ENCODE measurements around the gene SPATA31D3.
"Not testable (repeated sequence)": the region's sequence is repeated elsewhere in the genome, so short reads cannot be mapped to it uniquely, and the experiment has no call there.

Gene SPATA31D3

DNA sequence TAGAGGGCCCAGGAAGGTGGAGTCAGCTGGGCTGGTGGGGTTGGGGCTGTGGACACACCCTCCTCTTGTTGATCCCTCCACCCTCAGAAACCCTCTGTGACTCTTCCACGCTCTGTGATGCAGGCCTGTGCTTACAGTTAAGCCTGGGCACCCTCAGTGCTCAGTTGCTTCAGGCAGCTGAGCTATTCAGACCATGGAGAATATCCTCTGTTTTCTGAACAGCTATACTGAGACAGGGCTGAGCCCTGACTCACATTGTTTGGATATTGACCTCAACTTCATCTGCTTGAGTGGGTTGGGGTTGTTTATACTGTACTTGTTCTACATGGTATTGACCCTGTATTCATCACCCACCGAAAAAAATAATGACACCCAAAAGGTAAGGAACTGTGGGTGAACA is at the start of gene SPATA31D3:
TSS of gene SPATA31D3 (plus strand) at position 108 of the 400 bp plus-strand sequence. CDS start at position 194, 86 bp downstream.
- not testable (repeated sequence) for H3K27ac ChIP-seq (ENCODE audit: low read depth, low read length); H2AFZ ChIP-seq (ENCODE audit: low read length, unreplicated experiment); H3K36me3 ChIP-seq (ENCODE audit: insufficient read depth, low read length); H3K79me2 ChIP-seq (ENCODE audit: control insufficient read depth, insufficient read depth, low read length, unreplicated experiment); H3K27me3 ChIP-seq (ENCODE audit: insufficient read depth, low read length); H3K4me3 ChIP-seq (ENCODE audit: low read depth, low read length); H3K4me1 ChIP-seq (ENCODE audit: control insufficient read depth, insufficient read depth, low read length, unreplicated experiment)

DNA sequence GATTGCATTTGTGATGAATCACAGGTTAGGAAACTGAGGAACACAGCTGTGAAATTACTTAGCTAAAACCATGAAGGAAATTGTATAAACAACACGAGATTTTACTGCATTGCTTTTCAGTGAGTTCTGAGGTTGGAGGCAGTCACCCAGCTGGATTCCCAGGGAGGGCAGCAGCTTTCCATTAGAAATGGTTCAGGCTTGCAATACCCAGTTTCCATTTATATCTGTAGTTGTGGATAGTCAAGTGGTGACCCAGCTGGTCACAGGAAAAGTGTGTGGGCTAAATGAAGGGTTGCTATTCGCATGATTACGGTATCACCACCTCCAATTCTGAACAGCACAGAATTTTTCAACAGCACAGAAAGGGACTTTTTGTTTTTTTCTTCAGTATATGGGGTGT is 49.4 kb upstream of the SPATA31D3 start:
- H2AFZ ChIP-seq (ENCODE audit: low read length, unreplicated experiment) = no peak overlapping the region
- H3K27ac ChIP-seq (ENCODE audit: low read depth, low read length) = no peak overlapping the region
- no peaks in the 10 kb centered on the region for H3K4me1 ChIP-seq (ENCODE audit: control insufficient read depth, insufficient read depth, low read length, unreplicated experiment)
- H3K36me3 ChIP-seq (ENCODE audit: insufficient read depth, low read length) = no peaks in the 10 kb centered on the region
- no peaks in the 10 kb centered on the region for H3K27me3 ChIP-seq (ENCODE audit: insufficient read depth, low read length)
- no peaks in the 10 kb centered on the region for H3K79me2 ChIP-seq (ENCODE audit: control insufficient read depth, insufficient read depth, low read length, unreplicated experiment)
- H3K4me3 ChIP-seq (ENCODE audit: low read depth, low read length) = no peak overlapping the region

DNA sequence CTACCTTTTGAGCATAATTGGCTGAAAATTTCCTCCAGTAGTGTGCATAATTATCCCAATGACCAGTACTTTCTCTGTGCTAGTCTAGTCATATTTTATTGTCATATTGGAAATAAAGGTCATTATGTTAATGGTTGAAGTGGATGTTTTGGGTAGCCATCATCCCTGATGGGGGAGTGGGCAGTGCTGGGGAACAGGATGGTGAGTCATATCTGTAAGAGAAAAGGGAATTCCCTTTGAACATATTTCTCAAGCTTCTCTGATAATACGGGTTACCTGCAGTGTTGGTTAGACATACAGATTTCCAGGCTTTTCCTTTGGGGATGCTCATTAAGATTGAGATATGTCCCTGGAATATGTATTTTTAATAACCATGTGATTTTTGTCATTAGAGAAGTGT is 48.4 kb upstream of the SPATA31D3 start:
- no peaks in the 10 kb centered on the region for H3K4me1 ChIP-seq (ENCODE audit: control insufficient read depth, insufficient read depth, low read length, unreplicated experiment)
- no peak overlapping the region for H3K27ac ChIP-seq (ENCODE audit: low read depth, low read length)
- no peak overlapping the region for H2AFZ ChIP-seq (ENCODE audit: low read length, unreplicated experiment)
- no peak overlapping the region for H3K4me3 ChIP-seq (ENCODE audit: low read depth, low read length)
- H3K79me2 ChIP-seq (ENCODE audit: control insufficient read depth, insufficient read depth, low read length, unreplicated experiment) = no peaks in the 10 kb centered on the region
- H3K36me3 ChIP-seq (ENCODE audit: insufficient read depth, low read length) = no peaks in the 10 kb centered on the region
- no peaks in the 10 kb centered on the region for H3K27me3 ChIP-seq (ENCODE audit: insufficient read depth, low read length)

DNA sequence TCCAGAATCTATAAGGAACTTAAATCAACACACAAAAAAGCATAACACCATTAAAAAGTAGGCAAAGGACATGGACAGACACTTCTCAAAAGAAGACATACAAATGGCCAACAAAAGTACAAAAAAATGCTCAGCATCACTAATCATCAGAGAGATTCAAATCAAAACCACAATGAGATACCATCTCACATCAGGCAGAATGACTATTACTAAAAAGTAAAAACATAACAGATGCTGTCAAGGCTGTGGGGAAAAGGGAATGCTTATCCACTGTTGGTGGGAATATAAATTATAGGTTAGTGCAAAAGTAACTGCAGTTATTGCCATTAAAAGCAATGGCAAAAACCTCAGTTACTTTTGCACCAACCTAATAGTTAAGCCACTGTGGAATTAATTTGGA is 47.2 kb upstream of the SPATA31D3 start:
- H3K4me3 ChIP-seq (ENCODE audit: low read depth, low read length) = no peak overlapping the region
- no peaks in the 10 kb centered on the region for H3K27me3 ChIP-seq (ENCODE audit: insufficient read depth, low read length)
- H3K4me1 ChIP-seq (ENCODE audit: control insufficient read depth, insufficient read depth, low read length, unreplicated experiment) = no peaks in the 10 kb centered on the region
- H3K27ac ChIP-seq (ENCODE audit: low read depth, low read length) = no peak overlapping the region
- H3K36me3 ChIP-seq (ENCODE audit: insufficient read depth, low read length) = no peaks in the 10 kb centered on the region
- H3K79me2 ChIP-seq (ENCODE audit: control insufficient read depth, insufficient read depth, low read length, unreplicated experiment) = no peaks in the 10 kb centered on the region
- no peak overlapping the region for H2AFZ ChIP-seq (ENCODE audit: low read length, unreplicated experiment)

DNA sequence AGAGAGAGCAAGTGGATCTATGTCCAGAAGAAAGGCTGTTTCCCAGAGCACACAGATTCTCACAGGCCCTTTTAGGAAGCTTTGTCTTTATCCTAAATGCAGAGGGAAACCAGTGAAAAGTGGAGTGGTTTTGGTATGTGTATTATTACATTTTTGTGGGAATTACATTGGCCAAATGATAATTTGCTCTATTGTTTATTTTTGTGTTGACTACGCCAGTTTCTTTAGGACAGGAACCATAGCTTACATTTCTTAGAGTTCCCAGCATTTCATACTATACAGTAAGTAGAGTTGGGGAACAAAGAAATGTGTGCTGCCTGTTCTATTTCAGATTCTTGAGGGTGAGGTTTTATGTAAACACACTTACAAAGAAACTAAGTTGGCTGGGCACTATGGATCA is 44.4 kb upstream of the SPATA31D3 start:
- Histone ChIP-seq H2AFZ (ENCODE audit: low read length, unreplicated experiment) (no peak overlapping the region), H3K27me3 (ENCODE audit: insufficient read depth, low read length) (no peaks in the 10 kb centered on the region), H3K4me3 (ENCODE audit: low read depth, low read length) (no peak overlapping the region), H3K79me2 (ENCODE audit: control insufficient read depth, insufficient read depth, low read length, unreplicated experiment) (no peaks in the 10 kb centered on the region), H3K4me1 (ENCODE audit: control insufficient read depth, insufficient read depth, low read length, unreplicated experiment) (no peaks in the 10 kb centered on the region), H3K36me3 (ENCODE audit: insufficient read depth, low read length) (no peaks in the 10 kb centered on the region), H3K27ac (ENCODE audit: low read depth, low read length) (no peak overlapping the region)

DNA sequence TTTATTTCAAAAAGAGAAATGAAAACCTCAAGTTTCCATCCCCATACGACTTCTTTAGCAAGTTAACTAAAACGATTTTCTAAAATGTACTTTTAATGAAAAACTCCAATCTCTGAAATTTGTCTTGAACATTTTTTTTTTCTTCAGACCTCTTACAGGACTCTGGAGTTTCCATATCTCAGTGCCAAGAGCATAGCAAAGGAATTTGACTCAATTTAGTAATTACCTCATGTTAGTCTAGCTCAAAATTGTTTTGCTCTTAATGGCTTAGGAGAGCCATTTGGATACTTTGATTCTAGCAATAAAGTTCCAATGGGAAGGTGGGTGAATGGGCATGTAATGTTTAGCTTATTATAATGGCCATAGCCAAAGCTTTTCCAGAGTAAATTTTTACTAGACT is 41.1 kb upstream of the SPATA31D3 start:
- Histone ChIP-seq H3K79me2 (ENCODE audit: control insufficient read depth, insufficient read depth, low read length, unreplicated experiment) (no peaks in the 10 kb centered on the region), H3K4me1 (ENCODE audit: control insufficient read depth, insufficient read depth, low read length, unreplicated experiment) (no peaks in the 10 kb centered on the region), H3K4me3 (ENCODE audit: low read depth, low read length) (no peak overlapping the region), H3K27ac (ENCODE audit: low read depth, low read length) (no peak overlapping the region), H3K27me3 (ENCODE audit: insufficient read depth, low read length) (no peaks in the 10 kb centered on the region), H3K36me3 (ENCODE audit: insufficient read depth, low read length) (no peaks in the 10 kb centered on the region), H2AFZ (ENCODE audit: low read length, unreplicated experiment) (no peak overlapping the region)

DNA sequence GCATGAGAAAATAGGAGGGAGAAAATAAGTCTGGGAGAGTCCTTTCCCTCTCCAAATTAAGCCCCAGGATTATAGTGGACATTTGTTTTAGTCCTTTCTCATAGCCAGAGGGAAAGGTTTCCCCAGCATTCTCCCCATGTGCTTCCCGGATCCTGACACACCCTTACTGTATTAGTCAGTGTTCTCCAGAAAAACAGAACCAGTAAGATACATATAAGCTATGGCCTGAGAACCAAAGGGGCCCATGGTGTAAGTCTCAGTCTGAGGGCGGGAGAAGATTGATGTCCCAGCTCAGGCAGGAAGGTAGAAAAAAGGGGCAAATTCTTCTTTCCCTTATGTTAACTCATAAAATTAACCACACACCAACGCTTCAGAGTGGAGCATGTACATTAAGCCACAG is 40.7 kb upstream of the SPATA31D3 start:
- Histone ChIP-seq H3K27me3 (ENCODE audit: insufficient read depth, low read length) (no peaks in the 10 kb centered on the region), H3K4me3 (ENCODE audit: low read depth, low read length) (no peak overlapping the region), H3K79me2 (ENCODE audit: control insufficient read depth, insufficient read depth, low read length, unreplicated experiment) (no peaks in the 10 kb centered on the region), H3K4me1 (ENCODE audit: control insufficient read depth, insufficient read depth, low read length, unreplicated experiment) (no peaks in the 10 kb centered on the region), H3K36me3 (ENCODE audit: insufficient read depth, low read length) (no peaks in the 10 kb centered on the region), H2AFZ (ENCODE audit: low read length, unreplicated experiment) (no peak overlapping the region), H3K27ac (ENCODE audit: low read depth, low read length) (no peak overlapping the region)

DNA sequence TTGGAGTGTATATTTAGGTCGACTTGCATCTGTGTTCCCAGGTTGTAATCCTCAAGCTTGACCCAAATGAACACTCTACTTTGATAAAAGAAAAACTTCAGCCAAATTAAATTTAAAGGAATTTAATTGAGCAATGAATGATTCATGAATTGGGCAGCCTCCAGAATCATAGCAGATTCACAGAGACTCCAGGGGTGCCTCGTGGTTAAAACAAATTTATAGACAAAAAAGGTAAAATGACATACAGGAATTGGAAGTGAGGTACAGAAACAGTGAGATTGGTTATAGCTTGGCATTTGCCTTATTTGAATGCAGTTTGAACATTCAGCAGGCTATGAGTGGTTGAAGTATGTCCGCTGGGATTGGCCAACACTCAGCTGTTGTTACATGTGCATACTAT is 36.6 kb upstream of the SPATA31D3 start:
- Histone ChIP-seq H3K4me3 (ENCODE audit: low read depth, low read length) (no peak overlapping the region), H2AFZ (ENCODE audit: low read length, unreplicated experiment) (no peak overlapping the region)

DNA sequence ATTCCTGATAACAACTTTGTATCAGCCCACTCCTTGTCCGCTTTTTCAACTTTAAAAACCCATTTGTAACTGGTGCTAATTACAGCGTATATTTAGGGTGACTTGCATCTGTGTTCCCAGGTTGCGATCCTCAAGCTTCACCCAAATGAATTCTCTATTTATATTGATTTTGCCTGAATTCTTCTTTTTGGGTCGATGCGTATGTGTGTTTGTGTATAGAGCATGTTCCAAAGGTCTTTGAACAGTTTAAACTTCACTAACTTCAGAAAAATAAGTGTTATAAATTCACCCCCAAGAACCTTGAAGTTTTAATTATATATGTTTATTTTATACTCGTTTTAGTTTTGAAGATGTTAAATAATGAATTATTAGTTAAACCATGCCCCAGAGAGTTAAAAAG is 31.2 kb upstream of the SPATA31D3 start:
- Histone ChIP-seq H2AFZ (ENCODE audit: low read length, unreplicated experiment) (no peak overlapping the region), H3K27ac (ENCODE audit: low read depth, low read length) (no peak overlapping the region), H3K27me3 (ENCODE audit: insufficient read depth, low read length) (no peaks in the 10 kb centered on the region), H3K79me2 (ENCODE audit: control insufficient read depth, insufficient read depth, low read length, unreplicated experiment) (no peaks in the 10 kb centered on the region), H3K36me3 (ENCODE audit: insufficient read depth, low read length) (no peaks in the 10 kb centered on the region), H3K4me1 (ENCODE audit: control insufficient read depth, insufficient read depth, low read length, unreplicated experiment) (no peaks in the 10 kb centered on the region), H3K4me3 (ENCODE audit: low read depth, low read length) (no peak overlapping the region)

More for the DNA sequence above, 36.6 kb upstream of the SPATA31D3 start:
- H3K27ac ChIP-seq (ENCODE audit: low read depth, low read length) = no peak overlapping the region
- no peaks in the 10 kb centered on the region for H3K36me3 ChIP-seq (ENCODE audit: insufficient read depth, low read length)
- no peaks in the 10 kb centered on the region for H3K79me2 ChIP-seq (ENCODE audit: control insufficient read depth, insufficient read depth, low read length, unreplicated experiment)
- no peaks in the 10 kb centered on the region for H3K27me3 ChIP-seq (ENCODE audit: insufficient read depth, low read length)
- no peaks in the 10 kb centered on the region for H3K4me1 ChIP-seq (ENCODE audit: control insufficient read depth, insufficient read depth, low read length, unreplicated experiment)

DNA sequence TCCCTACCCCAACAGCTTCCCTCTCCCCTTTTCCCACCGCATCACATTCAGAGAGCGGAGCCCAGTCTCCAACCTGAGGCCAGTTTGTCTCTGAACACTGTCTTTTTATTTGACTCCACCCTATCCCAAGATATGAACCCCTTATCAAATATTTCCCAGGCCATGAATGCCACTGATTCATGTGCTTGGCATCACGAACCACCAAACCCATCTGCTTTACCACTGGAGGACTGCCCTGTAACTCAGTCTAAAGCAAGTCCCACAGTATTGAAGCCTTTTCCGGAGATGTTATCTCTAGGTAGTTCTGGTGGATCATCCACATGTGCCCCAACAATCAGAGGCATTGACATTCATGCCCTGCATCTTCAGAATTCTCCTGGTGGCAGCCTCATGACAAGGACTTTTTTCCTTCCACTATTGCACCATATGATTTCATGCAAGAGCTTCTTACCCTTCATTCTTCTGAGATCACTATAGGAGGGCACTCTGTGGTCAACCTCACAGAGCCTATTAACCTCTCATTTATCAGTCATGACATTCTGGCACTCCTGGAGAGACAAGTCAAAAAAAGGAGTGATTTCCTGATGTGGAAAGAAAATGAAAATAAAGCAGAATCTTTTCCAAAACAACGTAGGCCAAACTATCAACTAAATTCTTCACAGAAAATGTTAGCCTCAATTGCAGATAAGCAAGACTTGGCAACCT is 27.3 kb upstream of the SPATA31D3 start:
- Histone ChIP-seq H3K79me2 (ENCODE audit: control insufficient read depth, insufficient read depth, low read length, unreplicated experiment) (no peaks in the 10 kb centered on the region), H3K36me3 (ENCODE audit: insufficient read depth, low read length) (no peaks in the 10 kb centered on the region), H2AFZ (ENCODE audit: low read length, unreplicated experiment) (no peak overlapping the region), H3K27me3 (ENCODE audit: insufficient read depth, low read length) (no peaks in the 10 kb centered on the region), H3K4me3 (ENCODE audit: low read depth, low read length) (no peak overlapping the region), H3K4me1 (ENCODE audit: control insufficient read depth, insufficient read depth, low read length, unreplicated experiment) (no peaks in the 10 kb centered on the region), H3K27ac (ENCODE audit: low read depth, low read length) (no peak overlapping the region)

DNA sequence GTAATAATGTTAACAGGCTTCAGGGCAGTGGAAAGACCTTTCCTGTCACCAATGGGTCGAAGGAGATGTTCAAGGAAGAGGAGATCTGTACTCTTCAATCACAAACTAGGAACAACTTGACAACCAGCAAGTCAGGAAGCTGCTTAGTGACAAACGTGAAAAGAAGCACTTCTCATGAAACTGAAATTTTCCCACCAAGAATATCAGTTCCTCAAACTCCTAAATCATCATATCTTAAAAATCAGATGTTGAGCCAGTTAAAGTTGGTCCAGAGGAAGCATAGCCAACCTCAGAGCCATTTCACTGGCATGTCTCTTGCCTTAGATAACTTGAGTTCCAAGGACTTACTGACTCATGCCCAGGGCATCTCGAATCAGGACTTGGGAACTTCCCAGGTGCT is 24.8 kb upstream of the SPATA31D3 start:
- H3K4me1 ChIP-seq (ENCODE audit: control insufficient read depth, insufficient read depth, low read length, unreplicated experiment); H3K79me2 ChIP-seq (ENCODE audit: control insufficient read depth, insufficient read depth, low read length, unreplicated experiment); H3K27ac ChIP-seq (ENCODE audit: low read depth, low read length); H2AFZ ChIP-seq (ENCODE audit: low read length, unreplicated experiment); H3K4me3 ChIP-seq (ENCODE audit: low read depth, low read length); H3K36me3 ChIP-seq (ENCODE audit: insufficient read depth, low read length); H3K27me3 ChIP-seq (ENCODE audit: insufficient read depth, low read length): not testable (repeated sequence)

Measured in ACC112 (cell line).